Uterus (tissue), 4 donors: Measurements from ENCODE around the gene LINGO1. TPM values are rescaled to one million over a fixed set of nuclear protein-coding genes. Genes with fewer than 3 reads are reported as not detected.

Experiments
- DNase-seq, 2 donors: peaks; one replicate each; pipeline ENCODE4 v3.0.0-alpha.2; 2019 to 2020
- H3K27ac ChIP-seq, 2 donors: fragments of 200-600 bp; sonication (generic); 1 replicate in 1 of 2; 2 replicates in 1 of 2; pipeline ENCODE4 v1.5.1; 2016 to 2018
- H3K27me3 ChIP-seq, 2 donors: fragments of 200-600 bp; sonication (generic); one replicate each; pipeline ENCODE4 v1.5.1; 2018 to 2019; ENCODE audit warnings: control low read depth in 1 of 2
- H3K36me3 ChIP-seq, 2 donors: fragments of 200-600 bp; sonication (generic); one replicate each; pipeline ENCODE4 v1.5.1; 2019; ENCODE audit warnings: control low read depth in 1 of 2
- H3K4me1 ChIP-seq, 2 donors: fragments of 200-600 bp; sonication (generic); one replicate each; pipeline ENCODE4 v1.5.1; 2018 to 2019; ENCODE audit warnings: control low read depth in 1 of 2
- H3K4me3 ChIP-seq, 2 donors: fragments of 200-600 bp; sonication (generic); 1 replicate in 1 of 2; 2 replicates in 1 of 2; pipeline ENCODE4 v1.5.1; 2018 to 2019; ENCODE audit warnings: mild to moderate bottlenecking in 1 of 2
- H3K9me3 ChIP-seq, 2 donors: fragments of 200-600 bp; sonication (generic); one replicate each; pipeline ENCODE4 v1.5.1; 2019; ENCODE audit warnings: control low read depth in 1 of 2
- CTCF ChIP-seq, 4 experiments: fragments of 200-600 bp in 2 of 4; fragments of 450-650 bp in 2 of 4; sonication (generic) in 2 of 4; IDR thresholded peaks; one replicate each; pipeline ENCODE4 v1.5.1; 2016 to 2019; ENCODE audit warnings: antibody characterized with exemption in 4 of 4, mild to moderate bottlenecking in 2 of 4, moderate library complexity in 1 of 4
- POLR2A ChIP-seq, 2 donors: fragments of 450-650 bp; IDR thresholded peaks; one replicate each; pipeline ENCODE4 v1.6.1; 2016; ENCODE audit warnings: antibody characterized with exemption in 2 of 2, mild to moderate bottlenecking in 1 of 2, moderate library complexity in 1 of 2
- intact Hi-C: fragments of 100-400 bp; cut with DNase I; formaldehyde crosslinking; loops from one replicate; pipeline ENCODE4 v1.15.1; 2023; ENCODE audit warnings: low total_unique reads
- total RNA-seq, 4 donors: library from RNA; depleted of rRNA in 3 of 4; stranded (reverse); fragments of >200 nt in 3 of 4; gene quantifications; one replicate each; pipeline versions ENCODE4 v1.1.0 to v1.2.4, GENCODE V29; 2014 to 2023
- donor health status: DM: yes; HTN: yes; CAD: no.

Gene LINGO1
- total RNA-seq, 4 donors from 2014 or later: 0.26 to 9.6 (median 8.4) TPM; not detected in 1

DNA sequence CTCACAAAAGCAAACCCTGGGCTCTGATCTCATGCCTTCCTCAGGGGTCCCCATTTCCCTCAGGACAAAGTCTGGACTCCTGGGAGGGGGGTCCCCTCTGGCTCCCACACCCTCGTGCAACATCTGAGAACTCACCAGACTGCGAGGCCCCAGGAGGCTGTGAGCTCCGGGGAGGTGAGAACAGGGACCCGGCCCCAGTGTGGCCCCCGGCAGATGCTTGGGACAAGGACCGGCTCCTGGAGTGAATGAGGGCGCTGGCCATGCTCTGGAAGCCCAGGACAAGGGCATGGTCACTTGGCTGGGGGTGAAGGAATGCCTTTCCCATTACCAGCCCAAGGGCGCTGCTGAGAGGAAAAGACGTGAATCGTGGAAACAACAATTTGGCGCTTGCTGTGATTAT, 48.0 kb downstream of the LINGO1 start:
- Histone ChIP-seq H3K27me3 (no peaks in the 10 kb centered on the region), H3K4me1 (no peaks in the 10 kb centered on the region), H3K4me3 (no peak overlapping the region), H3K36me3 (no peaks in the 10 kb centered on the region), H3K9me3 (no peaks in the 10 kb centered on the region), H3K27ac (no peak overlapping the region)
- no peak for TF ChIP-seq POLR2A (IDR thresholded peaks at IDR 0.05)
- no peak for TF ChIP-seq CTCF (IDR thresholded peaks at IDR 0.05)
- DNase-seq: no peak
- intact Hi-C loops: no loop called here

- Histone ChIP-seq H3K4me3 (no peak overlapping the region), H3K9me3 (no peaks in the 10 kb centered on the region), H3K27ac (no peak overlapping the region), H3K36me3 (no peaks in the 10 kb centered on the region), H3K4me1 (no peaks in the 10 kb centered on the region), H3K27me3 (no peaks in the 10 kb centered on the region)
- TF ChIP-seq POLR2A (IDR thresholded peaks at IDR 0.05) (no peak), CTCF (IDR thresholded peaks at IDR 0.05) (no peak)
- no peak for DNase-seq
- intact Hi-C loops: no loop called here
Measured at GRCh38 chr15:77584201-77584600, 48.5 kb downstream of the LINGO1 start.

- intact Hi-C loops: no loop called here
- TF ChIP-seq CTCF (IDR thresholded peaks at IDR 0.05): no peak
- no peak for TF ChIP-seq POLR2A (IDR thresholded peaks at IDR 0.05)
- Histone ChIP-seq H3K27ac (no peak overlapping the region), H3K4me1 (no peaks in the 10 kb centered on the region), H3K27me3 (no peaks in the 10 kb centered on the region), H3K9me3 (no peaks in the 10 kb centered on the region), H3K36me3 (no peaks in the 10 kb centered on the region), H3K4me3 (no peak overlapping the region)
- DNase-seq: no peak
Measured at GRCh38 chr15:77582763-77583162, 49.9 kb downstream of the LINGO1 start.

DNA sequence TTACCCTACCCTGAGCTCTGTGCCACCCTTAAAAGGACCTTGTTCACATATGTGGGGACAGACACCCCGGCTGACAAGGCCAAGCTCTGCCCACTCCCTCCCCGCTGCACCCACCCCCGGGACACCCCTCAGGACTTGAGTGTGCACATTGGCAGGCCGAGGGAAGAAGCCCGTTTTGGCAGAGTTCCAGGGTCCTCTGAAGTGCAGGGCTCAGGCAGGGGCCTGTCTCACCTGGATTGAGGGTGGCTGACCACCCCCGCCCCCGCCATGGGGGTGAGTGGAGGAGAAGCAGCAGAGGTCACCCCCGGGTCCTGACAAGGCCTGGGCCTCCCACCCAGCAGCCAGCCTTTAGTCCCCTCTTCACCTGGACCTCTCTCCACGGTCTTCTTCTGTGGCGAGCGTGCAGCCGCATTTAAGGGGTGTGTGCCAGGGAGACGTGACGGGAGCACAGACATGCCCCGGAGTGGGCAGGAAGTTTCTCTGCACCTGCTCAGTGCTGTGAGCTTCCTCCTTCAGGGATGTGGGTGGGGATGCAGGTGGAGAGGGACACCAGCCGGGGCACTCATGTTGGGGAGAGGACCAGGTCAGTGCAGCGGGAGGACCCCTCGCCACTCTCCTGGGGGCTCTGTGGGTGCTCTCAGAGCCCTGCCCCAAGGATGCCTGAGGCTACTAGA, 50.7 kb downstream of the LINGO1 start:
- DNase-seq: no peak
- H3K4me3 ChIP-seq: no peak overlapping the region
- no peaks in the 10 kb centered on the region for H3K36me3 ChIP-seq
- H3K9me3 ChIP-seq: no peaks in the 10 kb centered on the region
- intact Hi-C loops: no loop called here
- TF ChIP-seq POLR2A (IDR thresholded peaks at IDR 0.05) (no peak), CTCF (IDR thresholded peaks at IDR 0.05) (no peak)
- H3K27ac ChIP-seq: no peak overlapping the region
- H3K4me1 ChIP-seq: no peaks in the 10 kb centered on the region
- no peaks in the 10 kb centered on the region for H3K27me3 ChIP-seq

DNA sequence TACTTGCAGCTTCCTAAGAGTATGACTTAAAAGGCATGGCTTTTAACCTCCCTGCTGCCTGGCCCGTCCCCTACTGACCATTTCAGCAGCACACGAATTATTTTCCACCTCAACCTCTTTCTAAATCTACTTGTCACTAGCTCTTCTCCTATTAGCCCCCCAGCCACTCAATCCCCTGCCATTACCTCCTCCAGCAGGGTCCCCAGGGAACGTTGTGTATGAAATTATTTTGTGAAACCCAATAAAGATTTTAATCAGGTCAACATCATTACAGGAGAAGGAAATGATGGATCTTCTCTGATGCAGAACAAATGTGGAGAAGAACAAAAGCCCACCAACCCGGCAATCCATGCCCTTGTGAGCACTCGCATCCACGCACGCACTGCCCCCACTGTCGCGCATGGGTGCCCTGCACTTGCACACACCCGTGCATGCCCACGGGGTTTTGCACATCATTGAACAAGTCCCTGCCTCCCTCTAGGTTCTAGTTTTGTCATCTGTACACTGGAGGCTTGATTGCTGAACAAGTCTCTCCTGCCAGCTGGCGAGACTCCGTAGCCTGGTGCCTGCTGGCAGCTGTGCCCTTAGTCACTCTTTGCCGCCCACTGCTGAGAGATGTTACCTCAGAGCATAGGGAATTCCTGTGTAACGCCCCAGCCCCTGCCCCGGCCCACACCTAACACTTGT, 51.6 kb downstream of the LINGO1 start:
- Histone ChIP-seq H3K4me3 (no peak overlapping the region), H3K27me3 (no peaks in the 10 kb centered on the region), H3K27ac (no peak overlapping the region), H3K9me3 (no peaks in the 10 kb centered on the region), H3K36me3 (no peaks in the 10 kb centered on the region), H3K4me1 (no peaks in the 10 kb centered on the region)
- TF ChIP-seq CTCF (IDR thresholded peaks at IDR 0.05): no peak
- TF ChIP-seq POLR2A (IDR thresholded peaks at IDR 0.05): no peak
- intact Hi-C loops: no loop called here
- no peak for DNase-seq
